HCT116 (cell line): Measurements from ENCODE around the gene LAPTM4A. TPM values are rescaled to one million over a fixed set of nuclear protein-coding genes. Genes with fewer than 3 reads are reported as not detected.

ENCODE experiments used
- ATAC-seq: fragments of 200-7000 bp; cut with Tn5 transposase; 2 replicates; pipeline ENCODE4 v1.9.1; 2020; ENCODE audit warnings: mild to moderate bottlenecking, moderate library complexity
- BruUV-seq: library from RNA; stranded (reverse); fragments of 400-500 nt; replicated peaks from 2 replicates; lab custom pipeline; 2021; lab: Mats Ljungman, UMichigan
- CTCF ChIA-PET: fragments of 300-600 bp; sonication (Branson Sonifier 250); formaldehyde crosslinking; loops from one replicate; lab custom pipeline; 2021; ENCODE audit warnings: antibody characterized with exemption; lab: Charles Lee
- POLR2A ChIA-PET: fragments of 300-600, 350-600 bp; sonication (Branson Sonifier 250); formaldehyde crosslinking; loops from one replicate; lab custom pipeline; 2021; ENCODE audit warnings: antibody characterized with exemption; lab: Charles Lee
- RAD21 ChIA-PET, 2 experiments: fragments of 300-600 bp; sonication (Branson Sonifier 250); formaldehyde crosslinking; loops; one replicate each; lab custom pipeline; 2023; ENCODE audit warnings: low total read pairs in 2 of 2; ENCODE audit not compliant: uncharacterized antibody in 2 of 2, unreplicated experiment in 2 of 2, low non-redundant PET in 1 of 2; lab: Charles Lee
- DNase-seq: peaks from one replicate; pipeline ENCODE4 v3.0.0-alpha.2; 2010; ENCODE audit warnings: low read depth, low spot score
- H2AFZ ChIP-seq: fragments of 200-600 bp; shearing (Covaris generic), sonication (generic); 2 replicates; pipeline ENCODE4 v1.6.1; 2017; ENCODE audit warnings: low read depth, mixed run types, mixed read lengths, antibody characterized with exemption, low read length; ENCODE audit not compliant: poor library complexity, severe bottlenecking
- H3K27ac ChIP-seq: 2 replicates; pipeline ENCODE4 v1.5.1; 2012; ENCODE audit warnings: low read depth, low read length
- H3K27me3 ChIP-seq: fragments of 200-600 bp; sonication (generic); 2 replicates; pipeline ENCODE4 v1.6.1; 2016; ENCODE audit warnings: mixed run types, low read length, mixed read lengths; ENCODE audit not compliant: insufficient read depth
- H3K36me3 ChIP-seq, 2 experiments: fragments of 200-500 bp in 1 of 2; fragments of 200-600 bp in 1 of 2; sonication (Bioruptor generic) in 1 of 2; sonication (generic) in 1 of 2; 2 replicates each; pipeline versions ENCODE4 v1.5.1 to v1.6.1; 2014 to 2016; ENCODE audit warnings: low read length in 2 of 2, inconsistent platforms in 1 of 2, mixed read lengths in 1 of 2, mixed run types in 1 of 2; ENCODE audit not compliant: insufficient read depth in 2 of 2, control insufficient read depth in 1 of 2
- H3K4me1 ChIP-seq, 2 experiments: fragments of 200-600 bp in 1 of 2; sonication (generic) in 1 of 2; 2 replicates each; pipeline versions ENCODE4 v1.5.1 to v1.6.1; 2012 to 2017; ENCODE audit warnings: low read length in 2 of 2, inconsistent platforms in 1 of 2, mild to moderate bottlenecking in 1 of 2, mixed read lengths in 1 of 2, mixed run types in 1 of 2, moderate library complexity in 1 of 2; ENCODE audit not compliant: insufficient read depth in 2 of 2, control insufficient read depth in 1 of 2
- H3K4me2 ChIP-seq: fragments of 200-600 bp; sonication (generic); 2 replicates; pipeline ENCODE4 v1.6.1; 2017; ENCODE audit warnings: mixed run types, low read length, mixed read lengths
- H3K4me3 ChIP-seq, 2 experiments: fragments of 200-600 bp in 1 of 2; sonication (generic) in 1 of 2; replicated peaks in 1 of 2; 2 replicates each; pipeline ENCODE4 v1.5.1; 2011 to 2016; ENCODE audit warnings: low read length in 2 of 2, control low read depth in 1 of 2, low read depth in 1 of 2, mild to moderate bottlenecking in 1 of 2, mixed read lengths in 1 of 2, mixed run types in 1 of 2
- H3K79me2 ChIP-seq: fragments of 200-600 bp; sonication (generic); 2 replicates; pipeline ENCODE4 v1.6.1; 2017; ENCODE audit warnings: mild to moderate bottlenecking, mixed run types, low read length, moderate library complexity, mixed read lengths; ENCODE audit not compliant: insufficient read depth
- H3K9ac ChIP-seq: fragments of 200-600 bp; sonication (generic); 2 replicates; pipeline ENCODE4 v1.6.1; 2016; ENCODE audit warnings: low read length, mixed read lengths
- H3K9me2 ChIP-seq: fragments of 200-600 bp; sonication (generic), shearing (Covaris generic); 2 replicates; pipeline ENCODE4 v1.6.1; 2017; ENCODE audit warnings: mixed run types, mild to moderate bottlenecking, moderate library complexity; ENCODE audit not compliant: insufficient read depth
- H3K9me3 ChIP-seq, 2 experiments: fragments of 200-500 bp in 1 of 2; fragments of 200-600 bp in 1 of 2; sonication (Bioruptor generic) in 1 of 2; sonication (generic) in 1 of 2; 2 replicates each; pipeline ENCODE4 v1.6.1; 2014 to 2017; ENCODE audit warnings: low read length in 2 of 2, mixed read lengths in 2 of 2, inconsistent platforms in 1 of 2, low read depth in 1 of 2, mild to moderate bottlenecking in 1 of 2, mixed run types in 1 of 2, moderate library complexity in 1 of 2; ENCODE audit not compliant: control insufficient read depth in 1 of 2, insufficient read depth in 1 of 2
- H4K20me1 ChIP-seq: fragments of 200-600 bp; sonication (generic), shearing (Covaris generic); 2 replicates; pipeline ENCODE4 v1.6.1; 2017; ENCODE audit warnings: mixed run types, mild to moderate bottlenecking, moderate library complexity; ENCODE audit not compliant: insufficient read depth
- CTCF ChIP-seq, 3 experiments: fragments of 200-600 bp in 1 of 3; sonication (generic) in 1 of 3; IDR thresholded peaks in 2 of 3; conservative IDR thresholded peaks in 1 of 3; 2 replicates each; pipeline ENCODE4 v1.5.1; 2012 to 2017; ENCODE audit warnings: low read depth in 2 of 3, low read length in 2 of 3, antibody characterized with exemption in 1 of 3, borderline replicate concordance in 1 of 3, control low read depth in 1 of 3, mild to moderate bottlenecking in 1 of 3, mixed read lengths in 1 of 3, mixed run types in 1 of 3, moderate library complexity in 1 of 3; ENCODE audit not compliant: insufficient read depth in 1 of 3
- EGR1 ChIP-seq: IDR thresholded peaks from 2 replicates; pipeline ENCODE4 v1.6.1; 2012; ENCODE audit warnings: low read depth
- EZH2phosphoT487 ChIP-seq: fragments of 200-600 bp; IDR thresholded peaks from 2 replicates; pipeline ENCODE4 v1.6.1; 2018; ENCODE audit warnings: antibody characterized with exemption, borderline replicate concordance
- MAX ChIP-seq: IDR thresholded peaks from 2 replicates; pipeline ENCODE4 v1.6.1; 2012
- RAD21 ChIP-seq: IDR thresholded peaks from 2 replicates; pipeline ENCODE4 v1.6.1; 2012; ENCODE audit warnings: low read depth, mild to moderate bottlenecking
- ZNF274 ChIP-seq: fragments of 200-500 bp; sonication (Bioruptor generic); IDR thresholded peaks from 2 replicates; pipeline ENCODE4 v1.6.1; 2014; ENCODE audit warnings: mild to moderate bottlenecking, low read depth, low read length, inconsistent platforms
- intact Hi-C: fragments of 100-400 bp; cut with micrococcal nuclease; formaldehyde crosslinking; loops from 2 replicates; pipeline ENCODE4 v1.10.0; 2022
- total RNA-seq: library from RNA; stranded (reverse); gene quantifications from one replicate; pipeline ENCODE4 v1.2.1, GENCODE V29; 2021; ENCODE audit not compliant: unreplicated experiment

Gene LAPTM4A
- total RNA-seq, 1 experiment from 2014 or later: 84.5 TPM

GRCh38 chr2:20023688-20024087 lies 27.7 kb downstream of the LAPTM4A start:
- Histone ChIP-seq H3K9me3 (no peaks in the 10 kb centered on the region), H3K79me2 (no peaks in the 10 kb centered on the region), H3K9ac (no peak overlapping the region), H3K9me2 (no peaks in the 10 kb centered on the region)
- no peak for DNase-seq
- RAD21 ChIA-PET: no interaction called here
- intact Hi-C loops: no loop called here
- TF ChIP-seq CTCF (IDR thresholded peaks at IDR 0.05 in 2 of 3, conservative IDR thresholded peaks at IDR 0.05 in 1 of 3; ENCODE audit: borderline replicate concordance in 1 of 3, insufficient read depth in 1 of 3, low read depth in 2 of 3, low read length in 2 of 3): no peak
- no peak for TF ChIP-seq ZNF274
- TF ChIP-seq MAX: no peak
- TF ChIP-seq, all 23 proteins: peak for 0
- H3K36me3 ChIP-seq: no peaks in the 10 kb centered on the region
- no peaks in the 10 kb centered on the region for H3K27me3 ChIP-seq
- H3K4me3 ChIP-seq: no peak overlapping the region
- ATAC-seq: no peak
- BruUV-seq: no TSS peak
- no peak overlapping the region for H2AFZ ChIP-seq
- H3K4me2 ChIP-seq: no peak overlapping the region
- CTCF ChIA-PET: interaction anchor here (2.1 kb wide), 1 partner anchor 8 kb away, joined by 15 read pairs; no protein-coding TSS in a partner anchor
- H3K27ac ChIP-seq: no peak overlapping the region
- POLR2A ChIA-PET: no interaction called here
- no peaks in the 10 kb centered on the region for H3K4me1 ChIP-seq
- H4K20me1 ChIP-seq: no peaks in the 10 kb centered on the region

- Histone ChIP-seq H3K27ac (no peak overlapping the region), H4K20me1 (no peaks in the 10 kb centered on the region), H3K9me3 (no peaks in the 10 kb centered on the region), H3K79me2 (no peaks in the 10 kb centered on the region), H3K9ac (no peak overlapping the region), H2AFZ (no peak overlapping the region), H3K36me3 (no peaks in the 10 kb centered on the region), H3K4me2 (no peak overlapping the region), H3K4me1 (no peaks in the 10 kb centered on the region), H3K9me2 (no peaks in the 10 kb centered on the region), H3K4me3 (no peak overlapping the region), H3K27me3 (no peaks in the 10 kb centered on the region)
- no TSS peak for BruUV-seq
- ChIA-PET POLR2A (no interaction called here), CTCF (no interaction called here), RAD21 (no interaction called here)
- ATAC-seq (no peak), DNase-seq (no peak)
- intact Hi-C loops: no loop called here
- TF ChIP-seq EZH2phosphoT487 (no peak), RAD21 (no peak), ZNF274 (no peak), EGR1 (no peak)
These were observed 29.9 kb downstream of the LAPTM4A start for GRCh38 chr2:20021405-20022009.
